Dermis microvascular lymphatic vessel endothelial cell (primary cell): ENCODE measurements around the gene RGS19. TPM values are rescaled to one million over a fixed set of nuclear protein-coding genes. Genes with fewer than 3 reads are reported as not detected.

ENCODE experiments used
- total RNA-seq: library from RNA; depleted of rRNA; stranded (reverse); fragments of >200 nt; gene quantifications from 2 replicates; pipeline ENCODE4 v1.2.1, GENCODE V29; 2014

The RGS19 gene
- total RNA-seq, 1 donor from 2014 or later = 12.8 TPM

Other genes with a start within 250 kb of the RGS19 start
- gene ZBTB46, start 248.3 kb downstream of the RGS19 start, total RNA-seq = 67.1 and 69.7 TPM in 2 replicates
- gene ABHD16B, start 218.0 kb downstream of the RGS19 start, total RNA-seq = not detected in 2 replicates
- gene TPD52L2, start 214.2 kb downstream of the RGS19 start, total RNA-seq = 112 and 178 TPM in 2 replicates
- 67.3 and 89.9 TPM in 2 replicates for gene DNAJC5, start 184.4 kb downstream of the RGS19 start, total RNA-seq
- gene UCKL1, start 123.1 kb downstream of the RGS19 start, total RNA-seq = 26.6 and 45.0 TPM in 2 replicates
- gene ZNF512B, start 109.6 kb downstream of the RGS19 start, total RNA-seq = 5.9 and 11.0 TPM in 2 replicates
- 2.4 and 5.9 TPM in 2 replicates for gene SAMD10, start 99.9 kb downstream of the RGS19 start, total RNA-seq
- gene PRPF6, start 98.4 kb downstream of the RGS19 start, total RNA-seq = 40.6 and 49.0 TPM in 2 replicates
- 5.8 and 6.3 TPM in 2 replicates for gene C20orf204, start 43.3 kb downstream of the RGS19 start, total RNA-seq
- 27.2 and 75.7 TPM in 2 replicates for gene SOX18, start 29.9 kb downstream of the RGS19 start, total RNA-seq
- gene TCEA2, start 16.3 kb downstream of the RGS19 start, total RNA-seq = 27.0 and 36.0 TPM in 2 replicates
- 2.3 and 2.7 TPM in 2 replicates for gene OPRL1, start 564 bp upstream of the RGS19 start, total RNA-seq
- 0.13 and 0.26 TPM in 2 replicates for gene LKAAEAR1, start 4.9 kb upstream of the RGS19 start, total RNA-seq
- gene NPBWR2, start 28.0 kb upstream of the RGS19 start, total RNA-seq = not detected in 2 replicates
- not detected in 2 replicates for gene MYT1, start 84.9 kb upstream of the RGS19 start, total RNA-seq
- gene PCMTD2, start 176.2 kb upstream of the RGS19 start, total RNA-seq = 49.3 and 52.3 TPM in 2 replicates